GM12873 (cell line): ENCODE measurements around the gene ADIG.

ENCODE experiments used
- CTCF ChIP-seq: IDR thresholded peaks from 2 replicates; pipeline ENCODE4 v1.5.1; 2012; ENCODE audit warnings: low read depth, mild to moderate bottlenecking, moderate library complexity, low read length, control low read depth; ENCODE audit not compliant: insufficient read depth; ENCODE audit errors: missing control alignments

ADIG gene

GRCh38 chr20:38579219-38579910, 1.6 kb upstream of the ADIG start:
- no peak for TF ChIP-seq CTCF

- no peak for TF ChIP-seq CTCF
These were observed 1.1 kb upstream of the ADIG start for GRCh38 chr20:38579921-38580320.

GRCh38 chr20:38581830-38582358, 897 bp downstream of the ADIG start:
- TF ChIP-seq CTCF: no peak

- TF ChIP-seq CTCF: no peak
These were observed 2.3 kb downstream of the ADIG start for GRCh38 chr20:38583306-38583705.

- TF ChIP-seq CTCF: no peak
These were observed 3.2 kb downstream of the ADIG start for GRCh38 chr20:38584099-38584763.

- TF ChIP-seq CTCF: no peak
These were observed 4.6 kb downstream of the ADIG start for GRCh38 chr20:38585404-38586180.

GRCh38 chr20:38586181-38586525, 5.2 kb downstream of the ADIG start:
- TF ChIP-seq CTCF: no peak
